Measurements from ENCODE around the gene OLFM1.
"Not testable (repeated sequence)": the region's sequence is repeated elsewhere in the genome, so short reads cannot be mapped to it uniquely, and the experiment has no call there.

The OLFM1 gene

GRCh38 chr9:135060461-135061116 lies 26.9 kb upstream of the OLFM1 start:
- no peak for DNase-seq (ENCODE audit: low read depth in 2 of 2)

- no peak for DNase-seq (ENCODE audit: low read depth in 2 of 2)
Observed at GRCh38 chr9:135061441-135061840, 26.0 kb upstream of the OLFM1 start.

- DNase-seq (ENCODE audit: low read depth in 2 of 2) = no peak
Observed at GRCh38 chr9:135062254-135062653, 25.2 kb upstream of the OLFM1 start.

GRCh38 chr9:135063466-135063865 lies 24.0 kb upstream of the OLFM1 start:
- DNase-seq (ENCODE audit: low read depth in 2 of 2) = not testable (repeated sequence)

- not testable (repeated sequence) for DNase-seq (ENCODE audit: low read depth in 2 of 2)
Observed at GRCh38 chr9:135063888-135064287, 23.6 kb upstream of the OLFM1 start.

- no peak for DNase-seq (ENCODE audit: low read depth in 2 of 2)
Observed at GRCh38 chr9:135065151-135065550, 22.3 kb upstream of the OLFM1 start.

- no peak for DNase-seq (ENCODE audit: low read depth in 2 of 2)
Observed at GRCh38 chr9:135065804-135066203, 21.7 kb upstream of the OLFM1 start.

- no peak for DNase-seq (ENCODE audit: low read depth in 2 of 2)
Observed at GRCh38 chr9:135066291-135066690, 21.2 kb upstream of the OLFM1 start.

- DNase-seq (ENCODE audit: low read depth in 2 of 2) = no peak
Observed at GRCh38 chr9:135067096-135067710, 20.3 kb upstream of the OLFM1 start.

- DNase-seq (ENCODE audit: low read depth in 2 of 2) = no peak
Observed at GRCh38 chr9:135068776-135069415, 18.6 kb upstream of the OLFM1 start.

- DNase-seq (ENCODE audit: low read depth in 2 of 2) = no peak
Observed at GRCh38 chr9:135069558-135070197, 17.8 kb upstream of the OLFM1 start.

GRCh38 chr9:135070198-135070951 lies 17.1 kb upstream of the OLFM1 start:
- no peak for DNase-seq (ENCODE audit: low read depth in 2 of 2)

GRCh38 chr9:135070964-135071735 lies 16.3 kb upstream of the OLFM1 start:
- no peak for DNase-seq (ENCODE audit: low read depth in 2 of 2)

GRCh38 chr9:135073081-135073740 lies 14.3 kb upstream of the OLFM1 start:
- DNase-seq (ENCODE audit: low read depth in 2 of 2) = no peak

GRCh38 chr9:135073741-135074305 lies 13.6 kb upstream of the OLFM1 start:
- DNase-seq (ENCODE audit: low read depth in 2 of 2) = no peak

GRCh38 chr9:135074354-135075233 lies 12.9 kb upstream of the OLFM1 start:
- no peak for DNase-seq (ENCODE audit: low read depth in 2 of 2)

GRCh38 chr9:135075234-135076142 lies 12.0 kb upstream of the OLFM1 start:
- DNase-seq (ENCODE audit: low read depth in 2 of 2) = no peak
